Endothelial cell of umbilical vein (primary cell): Measurements from ENCODE around the gene FOXP1. TPM values are rescaled to one million over a fixed set of nuclear protein-coding genes. Genes with fewer than 3 reads are reported as not detected.

Experiments used
- BruUV-seq: library from RNA; stranded (reverse); fragments of 400-500 nt; replicated peaks from 2 replicates; lab custom pipeline; 2021; lab: Mats Ljungman, UMichigan
- CTCF ChIA-PET: fragments of 300-600, 350-600 bp; sonication (Branson Sonifier 250); formaldehyde crosslinking; loops from one replicate; lab custom pipeline; 2021; ENCODE audit warnings: antibody characterized with exemption, inconsistent platforms; lab: Charles Lee
- POLR2A ChIA-PET: fragments of 300-600, 350-600 bp; sonication (Branson Sonifier 250); formaldehyde crosslinking; loops from one replicate; lab custom pipeline; 2021; ENCODE audit warnings: antibody characterized with exemption, inconsistent platforms; lab: Charles Lee
- DNase-seq: peaks from one replicate; pipeline ENCODE4 v3.0.0-alpha.2; 2011; ENCODE audit warnings: low read depth, low spot score
- FAIRE-seq: peaks from 2 replicates; lab custom pipeline; 2011; peaks lifted over from hg19 to GRCh38; lab: Jason Lieb, UNC
- H2AFZ ChIP-seq: 2 replicates; pipeline ENCODE4 v1.6.0; 2012; ENCODE audit warnings: low read depth, low read length, control low read depth, inconsistent platforms
- H3K27ac ChIP-seq: 2 replicates; pipeline ENCODE4 v1.5.1; 2011; ENCODE audit warnings: low read depth, mild to moderate bottlenecking, control low read depth, low read length, moderate library complexity; ENCODE audit not compliant: insufficient read depth
- H3K27me3 ChIP-seq, 2 experiments: 2 replicates each; pipeline versions ENCODE4 v1.6.0 to v1.6.1; 2011; ENCODE audit warnings: low read length in 2 of 2, mixed read lengths in 1 of 2; ENCODE audit not compliant: control insufficient read depth in 2 of 2, insufficient read depth in 2 of 2
- H3K36me3 ChIP-seq, 2 experiments: 2 replicates in 1 of 2; 3 replicates in 1 of 2; pipeline ENCODE4 v1.5.1; 2011; ENCODE audit warnings: low read length in 2 of 2, mild to moderate bottlenecking in 1 of 2, moderate library complexity in 1 of 2; ENCODE audit not compliant: control insufficient read depth in 2 of 2, insufficient read depth in 2 of 2; ENCODE audit errors: extremely low read depth in 1 of 2
- H3K4me1 ChIP-seq: 3 replicates; pipeline ENCODE4 v1.5.1; 2011; ENCODE audit warnings: mild to moderate bottlenecking, low read length; ENCODE audit not compliant: control insufficient read depth, insufficient read depth; ENCODE audit errors: extremely low read depth
- H3K4me2 ChIP-seq: 2 replicates; pipeline ENCODE4 v1.6.1; 2011; ENCODE audit warnings: low read length, control low read depth, mixed read lengths; ENCODE audit not compliant: insufficient read depth
- H3K4me3 ChIP-seq, 3 experiments: fragments of 200-600 bp in 1 of 3; sonication (generic), shearing (Covaris generic) in 1 of 3; replicated peaks in 1 of 3; 2 replicates each; pipeline ENCODE4 v1.5.1; 2011 to 2016; ENCODE audit warnings: control low read depth in 3 of 3, low read length in 3 of 3, mild to moderate bottlenecking in 2 of 3, inconsistent platforms in 1 of 3, low read depth in 1 of 3, moderate library complexity in 1 of 3; ENCODE audit not compliant: insufficient read depth in 1 of 3
- H3K79me2 ChIP-seq: 2 replicates; pipeline ENCODE4 v1.6.0; 2012; ENCODE audit warnings: low read length, inconsistent platforms; ENCODE audit not compliant: control insufficient read depth, insufficient read depth
- H3K9ac ChIP-seq: replicated peaks from 2 replicates; pipeline ENCODE3; 2011; ENCODE audit warnings: low read length, control low read depth; ENCODE audit not compliant: insufficient read depth; ENCODE audit errors: extremely low read depth
- H3K9me1 ChIP-seq: replicated peaks from 3 replicates; pipeline ENCODE4 v1.6.0; 2011; ENCODE audit warnings: mild to moderate bottlenecking, low read length; ENCODE audit not compliant: control insufficient read depth, insufficient read depth; ENCODE audit errors: extremely low read depth
- H3K9me3 ChIP-seq: replicated peaks from 2 replicates; pipeline ENCODE4 v1.5.1; 2012; ENCODE audit warnings: low read length, inconsistent platforms; ENCODE audit not compliant: control insufficient read depth, insufficient read depth
- H4K20me1 ChIP-seq: replicated peaks from 2 replicates; pipeline ENCODE3; 2011; ENCODE audit warnings: mild to moderate bottlenecking, low read length; ENCODE audit not compliant: control insufficient read depth, insufficient read depth; ENCODE audit errors: extremely low read depth
- CTCF ChIP-seq, 2 donors: IDR thresholded peaks; 1 replicate in 1 of 2; 2 replicates in 1 of 2; pipeline ENCODE4 v1.5.1; 2011; ENCODE audit warnings: low read length in 2 of 2, mild to moderate bottlenecking in 2 of 2, moderate library complexity in 2 of 2, control low read depth in 1 of 2, inconsistent platforms in 1 of 2, low read depth in 1 of 2; ENCODE audit not compliant: insufficient read depth in 1 of 2; ENCODE audit errors: extremely low read depth in 1 of 2
- EZH2 ChIP-seq: IDR thresholded peaks from 2 replicates; pipeline ENCODE4 v1.6.1; 2012; ENCODE audit warnings: borderline replicate concordance, low read depth, mild to moderate bottlenecking, moderate library complexity, low read length, inconsistent platforms; ENCODE audit not compliant: severe bottlenecking
- FOS ChIP-seq: IDR thresholded peaks from 2 replicates; pipeline ENCODE4 v1.6.1; 2011; ENCODE audit warnings: mild to moderate bottlenecking, low read length, moderate library complexity, borderline replicate concordance; ENCODE audit not compliant: insufficient read depth
- GATA2 ChIP-seq: IDR thresholded peaks from 2 replicates; pipeline ENCODE4 v1.7.0; 2011; ENCODE audit warnings: low read depth, mild to moderate bottlenecking, moderate library complexity, mixed read lengths, low read length; ENCODE audit not compliant: insufficient read length, insufficient read depth
- JUN ChIP-seq: IDR thresholded peaks from 2 replicates; pipeline ENCODE4 v1.6.1; 2011; ENCODE audit warnings: borderline replicate concordance, low read depth; ENCODE audit not compliant: insufficient read length, insufficient read depth
- MAX ChIP-seq: IDR thresholded peaks from 2 replicates; pipeline ENCODE4 v1.6.1; 2011; ENCODE audit not compliant: insufficient read depth, insufficient read length
- MYC ChIP-seq: IDR thresholded peaks from one replicate; pipeline ENCODE4 v1.6.1; 2011; ENCODE audit warnings: mild to moderate bottlenecking, low read depth, low read length
- POLR2A ChIP-seq: IDR thresholded peaks from 2 replicates; pipeline ENCODE4 v1.6.1; 2012; ENCODE audit warnings: low read depth, mild to moderate bottlenecking, control low read depth, low read length
- POLR2AphosphoS5 ChIP-seq: IDR thresholded peaks from 2 replicates; pipeline ENCODE4 v1.6.1; 2012; ENCODE audit warnings: low read depth, mild to moderate bottlenecking, control low read depth, low read length, moderate library complexity; ENCODE audit not compliant: insufficient read depth
- dilution Hi-C: fragments of 300-500 bp; cut with MboI; formaldehyde crosslinking; loops from one replicate; pipeline ENCODE4 v1.15.0; 2019; ENCODE audit warnings: low sequenced_read_pairs; ENCODE audit not compliant: extremely low pct_ligation_motif_present
- intact Hi-C: fragments of 100-400 bp; cut with micrococcal nuclease; formaldehyde crosslinking; loops from one replicate; pipeline ENCODE4 v1.10.0; 2022
- polyA plus RNA-seq, 4 experiments: library from polyadenylated mRNA; depleted of rRNA in 3 of 4; stranded (reverse) in 3 of 4; unstranded in 1 of 4; fragments of >200 nt; gene quantifications; 2 replicates each; pipeline versions ENCODE4 v1.2.1 to v1.2.3, GENCODE V29; 2011 to 2012; ENCODE audit warnings: missing spikeins in 1 of 4
- total RNA-seq: library from RNA; stranded (reverse); gene quantifications from 2 replicates; pipeline ENCODE4 v1.2.3, GENCODE V29; 2021

The FOXP1 gene
- total and polyA plus RNA-seq, 2 donors (not counting 3 experiments of a cell fraction or from before 2014, with no cell fraction given): 41.0 to 107 TPM

GRCh38 chr3:71621825-71622537 lies 38.5 kb upstream of the FOXP1 start:
- no peak for DNase-seq
- ChIA-PET POLR2A (no interaction called here), CTCF (no interaction called here)
- FAIRE-seq: no peak
- H3K9me3 ChIP-seq: no peaks in the 10 kb centered on the region
- no peak overlapping the region for H3K4me3 ChIP-seq
- no peaks in the 10 kb centered on the region for H3K79me2 ChIP-seq
- intact Hi-C loops: no loop called here
- H4K20me1 ChIP-seq: no peaks in the 10 kb centered on the region
- H3K27me3 ChIP-seq: peaks cover 5 to 10% of the 10 kb centered on the region in 2 experiments
- BruUV-seq: no TSS peak
- dilution Hi-C loops: no loop called here
- H3K9me1 ChIP-seq: no peaks in the 10 kb centered on the region
- H3K4me1 ChIP-seq: no peaks in the 10 kb centered on the region
- H3K4me2 ChIP-seq: no peak overlapping the region
- H2AFZ ChIP-seq: no peak overlapping the region
- H3K36me3 ChIP-seq: no peaks in the 10 kb centered on the region
- no peak for TF ChIP-seq FOS
- no peak for TF ChIP-seq POLR2A
- no peak for TF ChIP-seq JUN
- TF ChIP-seq MYC: no peak
- TF ChIP-seq GATA2: no peak
- TF ChIP-seq CTCF (IDR thresholded peaks at IDR 0.05; ENCODE audit: extremely low read depth in 1 of 2, insufficient read depth in 1 of 2, low read depth in 1 of 2, low read length in 2 of 2): no peak
- TF ChIP-seq MAX: no peak
- TF ChIP-seq EZH2: no peak
- TF ChIP-seq POLR2AphosphoS5: no peak
- H3K27ac ChIP-seq: no peak overlapping the region
- no peak overlapping the region for H3K9ac ChIP-seq
